DND-41 (cell line): ENCODE data around the gene TCF4.

Experiments used
- ATAC-seq: fragments of 200-7000 bp; cut with Tn5 transposase; 3 replicates; pipeline ENCODE4 v1.9.1; 2021; ENCODE audit warnings: low read depth; ENCODE audit not compliant: insufficient read depth
- DNase-seq: peaks from one replicate; pipeline ENCODE4 v3.0.0-alpha.2; 2020
- H2AFZ ChIP-seq: 2 replicates; pipeline ENCODE4 v1.6.0; 2012; ENCODE audit warnings: low read depth, low read length
- H3K27ac ChIP-seq: 2 replicates; pipeline ENCODE4 v1.5.1; 2012; ENCODE audit warnings: low read length, inconsistent platforms
- H3K27me3 ChIP-seq: fragments of 200-600 bp; sonication (generic); 2 replicates; pipeline ENCODE4 v1.6.0; 2012; ENCODE audit warnings: low read length, mild to moderate bottlenecking, inconsistent platforms; ENCODE audit not compliant: insufficient read depth, poor library complexity
- H3K36me3 ChIP-seq: 2 replicates; pipeline ENCODE4 v1.5.1; 2012; ENCODE audit warnings: low read length, inconsistent platforms; ENCODE audit not compliant: insufficient read depth
- H3K4me1 ChIP-seq: 2 replicates; pipeline ENCODE4 v1.5.1; 2012; ENCODE audit warnings: mild to moderate bottlenecking, low read length; ENCODE audit not compliant: insufficient read depth
- H3K4me2 ChIP-seq: 2 replicates; pipeline ENCODE4 v1.6.0; 2012; ENCODE audit warnings: mild to moderate bottlenecking, moderate library complexity, low read length, inconsistent platforms; ENCODE audit not compliant: insufficient read depth
- H3K4me3 ChIP-seq, 2 experiments: fragments of 200-600 bp in 1 of 2; shearing (Covaris generic) in 1 of 2; 2 replicates each; pipeline ENCODE4 v1.5.1; 2012 to 2016; ENCODE audit warnings: inconsistent platforms in 2 of 2, low read length in 2 of 2, mild to moderate bottlenecking in 2 of 2, low read depth in 1 of 2, moderate library complexity in 1 of 2
- H3K79me2 ChIP-seq: 2 replicates; pipeline ENCODE4 v1.6.0; 2012; ENCODE audit warnings: low read length, inconsistent platforms; ENCODE audit not compliant: insufficient read depth
- H3K9ac ChIP-seq: 2 replicates; pipeline ENCODE4 v1.6.0; 2012; ENCODE audit warnings: low read depth, mild to moderate bottlenecking, inconsistent platforms, low read length, moderate library complexity
- H3K9me3 ChIP-seq: 2 replicates; pipeline ENCODE4 v1.5.1; 2012; ENCODE audit warnings: low read length, moderate library complexity, mild to moderate bottlenecking, inconsistent platforms; ENCODE audit not compliant: insufficient read depth, severe bottlenecking
- H4K20me1 ChIP-seq: 2 replicates; pipeline ENCODE4 v1.6.0; 2012; ENCODE audit warnings: low read length; ENCODE audit not compliant: insufficient read depth
- CTCF ChIP-seq: IDR thresholded peaks from 2 replicates; pipeline ENCODE4 v1.5.1; 2012; ENCODE audit warnings: borderline replicate concordance, low read length, moderate library complexity, mild to moderate bottlenecking; ENCODE audit not compliant: poor library complexity, severe bottlenecking; ENCODE audit errors: extremely low read depth
- EZH2 ChIP-seq: IDR thresholded peaks from 3 replicates; pipeline ENCODE4 v1.6.1; 2012; ENCODE audit warnings: borderline replicate concordance, low read depth, mild to moderate bottlenecking, moderate library complexity, low read length, inconsistent platforms; ENCODE audit not compliant: severe bottlenecking

The TCF4 gene

GRCh38 chr18:55465313-55465712 lies 122.7 kb downstream of the TCF4 start:
- DNase-seq, result no peak
- Histone ChIP-seq H3K9ac (no peak overlapping the region), H3K4me2 (no peak overlapping the region), H3K36me3 (0 out of 2 replicates have a peak, but pooled peaks cover 3% of the 10 kb centered on the region), H3K27me3 (no peaks in the 10 kb centered on the region), H2AFZ (no peak overlapping the region), H3K79me2 (no peaks in the 10 kb centered on the region), H3K4me1 (no peaks in the 10 kb centered on the region), H3K27ac (no peak overlapping the region), H4K20me1 (no peaks in the 10 kb centered on the region), H3K9me3 (no peaks in the 10 kb centered on the region), H3K4me3 (no peak overlapping the region)
- TF ChIP-seq CTCF (no peak), EZH2 (no peak)
- ATAC-seq, result no peak

GRCh38 chr18:55464581-55464980 lies 123.4 kb downstream of the TCF4 start:
- no peak overlapping the region for H3K4me3 ChIP-seq
- H2AFZ ChIP-seq, result no peak overlapping the region
- H3K27ac ChIP-seq, result no peak overlapping the region
- no peaks in the 10 kb centered on the region for H3K79me2 ChIP-seq
- H4K20me1 ChIP-seq, result no peaks in the 10 kb centered on the region
- DNase-seq (no peak), ATAC-seq (no peak)
- TF ChIP-seq CTCF (no peak), EZH2 (no peak)
- H3K9me3 ChIP-seq, result no peaks in the 10 kb centered on the region
- H3K27me3 ChIP-seq, result no peaks in the 10 kb centered on the region
- H3K36me3 ChIP-seq, result 0 out of 2 replicates have a peak, but pooled peaks cover 3% of the 10 kb centered on the region
- H3K4me1 ChIP-seq, result no peaks in the 10 kb centered on the region
- no peak overlapping the region for H3K4me2 ChIP-seq
- H3K9ac ChIP-seq, result no peak overlapping the region

GRCh38 chr18:55462652-55463051 lies 125.3 kb downstream of the TCF4 start:
- H3K4me1 ChIP-seq, result no peaks in the 10 kb centered on the region

More at GRCh38 chr18:55462652-55463051, 125.3 kb downstream of the TCF4 start:
- no peaks in the 10 kb centered on the region for H3K9me3 ChIP-seq
- no peak overlapping the region for H3K4me2 ChIP-seq
- 0 out of 2 replicates have a peak, but pooled peaks cover 3% of the 10 kb centered on the region for H3K36me3 ChIP-seq
- H3K4me3 ChIP-seq, result no peak overlapping the region
- H3K27ac ChIP-seq, result no peak overlapping the region
- H3K9ac ChIP-seq, result no peak overlapping the region
- no peak overlapping the region for H2AFZ ChIP-seq
- DNase-seq, result no peak
- TF ChIP-seq EZH2, result no peak
- TF ChIP-seq CTCF, result no peak
- H3K79me2 ChIP-seq, result no peaks in the 10 kb centered on the region
- H4K20me1 ChIP-seq, result no peaks in the 10 kb centered on the region
- no peaks in the 10 kb centered on the region for H3K27me3 ChIP-seq
- no peak for ATAC-seq
